ENCODE data around the gene TNS3. TPM values are rescaled to one million over a fixed set of nuclear protein-coding genes. Genes with fewer than 3 reads are reported as not detected.
A peak's percentile ranks its signal among the peaks of the same experiment; 100 is the strongest.

The TNS3 gene
- total RNA-seq, 1 donor from 2014 or later, result 120 TPM

- TF ChIP-seq CTCF (IDR thresholded peaks at IDR 0.05; ENCODE audit: unreplicated experiment), result no peak
- H3K36me3 Mint-ChIP-seq (ENCODE audit: insufficient read depth), result peaks cover 12% of the 10 kb centered on the region
- H3K4me3 Mint-ChIP-seq (ENCODE audit: low read depth), result no peak overlapping the region
- no peak for DNase-seq (ENCODE audit: low spot score, unreplicated experiment)
- peaks cover 39% of the 10 kb centered on the region for H3K4me1 Mint-ChIP-seq (ENCODE audit: low read depth)
- no peaks in the 10 kb centered on the region for H3K27me3 Mint-ChIP-seq
- H3K27ac Mint-ChIP-seq, result no peak overlapping the region
- no peaks in the 10 kb centered on the region for H3K9me3 Mint-ChIP-seq (ENCODE audit: low read depth)
Observed at GRCh38 chr7:47515305-47515834, 66.5 kb downstream of the TNS3 start.

- no peak for DNase-seq (ENCODE audit: low spot score, unreplicated experiment)
- Mint-ChIP-seq H3K27ac (no peak overlapping the region), H3K9me3 (ENCODE audit: low read depth) (no peaks in the 10 kb centered on the region), H3K4me1 (ENCODE audit: low read depth) (peaks cover 36% of the 10 kb centered on the region), H3K27me3 (no peaks in the 10 kb centered on the region), H3K4me3 (ENCODE audit: low read depth) (no peak overlapping the region), H3K36me3 (ENCODE audit: insufficient read depth) (peaks cover 12% of the 10 kb centered on the region)
- no peak for TF ChIP-seq CTCF (IDR thresholded peaks at IDR 0.05; ENCODE audit: unreplicated experiment)
Observed at GRCh38 chr7:47514818-47515217, 67.1 kb downstream of the TNS3 start.

- H3K4me3 Mint-ChIP-seq (ENCODE audit: low read depth), result no peak overlapping the region
- DNase-seq (ENCODE audit: low spot score, unreplicated experiment), result no peak
- no peak for TF ChIP-seq CTCF (IDR thresholded peaks at IDR 0.05; ENCODE audit: unreplicated experiment)
- H3K9me3 Mint-ChIP-seq (ENCODE audit: low read depth), result no peaks in the 10 kb centered on the region
- no peaks in the 10 kb centered on the region for H3K27me3 Mint-ChIP-seq
- no peak overlapping the region for H3K27ac Mint-ChIP-seq
- H3K36me3 Mint-ChIP-seq (ENCODE audit: insufficient read depth), result peaks cover 15% of the 10 kb centered on the region
- H3K4me1 Mint-ChIP-seq (ENCODE audit: low read depth), result peaks cover 35% of the 10 kb centered on the region
Observed at GRCh38 chr7:47514367-47514766, 67.5 kb downstream of the TNS3 start.

- TF ChIP-seq CTCF (IDR thresholded peaks at IDR 0.05; ENCODE audit: unreplicated experiment), result no peak
- Mint-ChIP-seq H3K4me3 (ENCODE audit: low read depth) (no peak overlapping the region), H3K36me3 (ENCODE audit: insufficient read depth) (peaks cover 16% of the 10 kb centered on the region), H3K27me3 (no peaks in the 10 kb centered on the region), H3K9me3 (ENCODE audit: low read depth) (no peaks in the 10 kb centered on the region), H3K4me1 (ENCODE audit: low read depth) (peaks cover 31% of the 10 kb centered on the region), H3K27ac (peak overlapping the region; percentile 49)
- DNase-seq (ENCODE audit: low spot score, unreplicated experiment), result no peak
Observed at GRCh38 chr7:47513741-47514241, 68.1 kb downstream of the TNS3 start.

- H3K4me1 Mint-ChIP-seq (ENCODE audit: low read depth), result peaks cover 29% of the 10 kb centered on the region
- H3K9me3 Mint-ChIP-seq (ENCODE audit: low read depth), result no peaks in the 10 kb centered on the region
- H3K4me3 Mint-ChIP-seq (ENCODE audit: low read depth), result no peak overlapping the region
- no peak for TF ChIP-seq CTCF (IDR thresholded peaks at IDR 0.05; ENCODE audit: unreplicated experiment)
- DNase-seq (ENCODE audit: low spot score, unreplicated experiment), result no peak
- H3K36me3 Mint-ChIP-seq (ENCODE audit: insufficient read depth), result peaks cover 13% of the 10 kb centered on the region
- peak overlapping the region; percentile 34 for H3K27ac Mint-ChIP-seq
- H3K27me3 Mint-ChIP-seq, result no peaks in the 10 kb centered on the region
Observed at GRCh38 chr7:47512481-47513176, 69.3 kb downstream of the TNS3 start.

Measured in progenitor cell of endocrine pancreas (in vitro differentiated cells).